Testis (tissue), 3 donors: ENCODE data around the gene WDR37. TPM values are rescaled to one million over a fixed set of nuclear protein-coding genes. Genes with fewer than 3 reads are reported as not detected.

Experiments
- DNase-seq: peaks from one replicate; pipeline ENCODE4 v3.0.0-alpha.2; 2019
- H3K27ac ChIP-seq, 2 donors: fragments of 200-600 bp; sonication (generic); one replicate each; pipeline ENCODE4 v1.5.1; 2019
- H3K27me3 ChIP-seq: fragments of 200-600 bp; sonication (generic); one replicate; pipeline ENCODE4 v1.5.1; 2019
- H3K36me3 ChIP-seq: fragments of 200-600 bp; sonication (generic); one replicate; pipeline ENCODE4 v1.5.1; 2017; ENCODE audit warnings: low read depth; ENCODE audit errors: missing control alignments
- H3K4me1 ChIP-seq: fragments of 200-600 bp; sonication (generic); one replicate; pipeline ENCODE4 v1.5.1; 2019
- H3K4me3 ChIP-seq, 2 donors: fragments of 200-600 bp; sonication (generic); one replicate each; pipeline ENCODE4 v1.5.1; 2017 to 2019
- H3K9me3 ChIP-seq: fragments of 200-600 bp; sonication (generic); one replicate; pipeline ENCODE4 v1.5.1; 2017
- POLR2A ChIP-seq: fragments of 450-650 bp; IDR thresholded peaks from one replicate; pipeline ENCODE4 v1.6.1; 2017; ENCODE audit warnings: antibody characterized with exemption, mild to moderate bottlenecking, moderate library complexity
- WGBS, 2 donors: methylation state at CpG; one replicate each; pipeline ENCODE4 v1.1.5; 2018; 5-methylcytosine and 5-hydroxymethylcytosine counted together
- intact Hi-C: fragments of 100-400 bp; cut with DNase I; formaldehyde crosslinking; loops from one replicate; pipeline ENCODE4 v1.15.1; 2023; ENCODE audit warnings: low total_unique reads
- polyA plus RNA-seq: library from polyadenylated mRNA; stranded (reverse); fragments of 350-450 nt; fragmentation: Illumina TruSeq; extraction: RNeasy Lipid Tissue Mini Kit (QIAGEN cat#74804); gene quantifications from one replicate; pipeline ENCODE4 v1.2.3, GENCODE V29; 2014; ENCODE audit warnings: low read depth, low replicate concordance; ENCODE audit not compliant: insufficient read depth
- total RNA-seq, 2 donors: library from RNA; depleted of rRNA; stranded (reverse); fragments of >200 nt; gene quantifications; one replicate each; pipeline ENCODE4 v1.2.3, GENCODE V29; 2016
- TF ChIP-seq, protein P1 (sequence below), 3 experiments: fragments of 450-650 bp in 2 of 3; fragments of 200-600 bp in 1 of 3; sonication (generic) in 1 of 3; IDR thresholded peaks; one replicate each; pipeline ENCODE4 v1.5.1; 2016 to 2019; ENCODE audit warnings: antibody characterized with exemption in 3 of 3, mild to moderate bottlenecking in 2 of 3, moderate library complexity in 1 of 3

WDR37 gene
- total and polyA plus RNA-seq, 3 donors from 2014 or later = 29.3 to 46.9 (median 40.2) TPM

DNA sequence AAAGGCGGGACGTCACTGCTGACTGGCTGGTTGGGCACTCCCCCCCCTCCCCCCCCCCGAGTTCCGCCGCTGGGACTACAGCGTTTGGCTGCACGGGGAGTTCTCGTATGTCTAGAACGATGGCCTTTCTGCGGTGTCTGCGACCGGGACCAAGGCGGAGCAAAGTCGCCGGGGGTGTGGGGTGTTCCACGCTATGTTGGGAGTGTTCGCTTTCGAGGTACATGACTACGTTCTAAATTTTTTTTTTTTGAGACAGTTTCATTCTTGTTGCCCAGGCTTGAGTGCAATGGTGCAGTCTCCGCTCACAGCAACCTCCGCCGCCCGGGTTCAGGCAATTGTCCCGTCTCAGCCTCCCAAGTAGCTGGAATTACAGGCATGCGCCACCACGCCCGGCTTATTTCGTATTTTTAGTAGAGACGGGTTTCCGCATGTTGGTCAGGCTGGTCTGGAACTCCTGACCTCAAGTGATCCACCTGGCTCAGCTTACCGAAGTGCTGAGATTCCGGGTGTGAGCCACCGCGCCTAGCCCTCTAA lies 6.7 kb upstream of the WDR37 start:
- DNase-seq = no peak
- H3K27me3 ChIP-seq = no peaks in the 10 kb centered on the region
- H3K27ac ChIP-seq = peak overlapping the region; percentile 99
- no peaks in the 10 kb centered on the region for H3K36me3 ChIP-seq
- intact Hi-C loops = no loop called here
- TF ChIP-seq POLR2A = no peak
- TF ChIP-seq, protein P1, sequence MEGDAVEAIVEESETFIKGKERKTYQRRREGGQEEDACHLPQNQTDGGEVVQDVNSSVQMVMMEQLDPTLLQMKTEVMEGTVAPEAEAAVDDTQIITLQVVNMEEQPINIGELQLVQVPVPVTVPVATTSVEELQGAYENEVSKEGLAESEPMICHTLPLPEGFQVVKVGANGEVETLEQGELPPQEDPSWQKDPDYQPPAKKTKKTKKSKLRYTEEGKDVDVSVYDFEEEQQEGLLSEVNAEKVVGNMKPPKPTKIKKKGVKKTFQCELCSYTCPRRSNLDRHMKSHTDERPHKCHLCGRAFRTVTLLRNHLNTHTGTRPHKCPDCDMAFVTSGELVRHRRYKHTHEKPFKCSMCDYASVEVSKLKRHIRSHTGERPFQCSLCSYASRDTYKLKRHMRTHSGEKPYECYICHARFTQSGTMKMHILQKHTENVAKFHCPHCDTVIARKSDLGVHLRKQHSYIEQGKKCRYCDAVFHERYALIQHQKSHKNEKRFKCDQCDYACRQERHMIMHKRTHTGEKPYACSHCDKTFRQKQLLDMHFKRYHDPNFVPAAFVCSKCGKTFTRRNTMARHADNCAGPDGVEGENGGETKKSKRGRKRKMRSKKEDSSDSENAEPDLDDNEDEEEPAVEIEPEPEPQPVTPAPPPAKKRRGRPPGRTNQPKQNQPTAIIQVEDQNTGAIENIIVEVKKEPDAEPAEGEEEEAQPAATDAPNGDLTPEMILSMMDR (IDR thresholded peaks at IDR 0.05) = no peak
- H3K9me3 ChIP-seq = no peaks in the 10 kb centered on the region
- 1% methylated on average over 20 to 34 of the region's 34 CpGs for WGBS, 2 donors
- H3K4me1 ChIP-seq = peaks cover 15% of the 10 kb centered on the region
- peak overlapping the region; percentile 73 to 85 for H3K4me3 ChIP-seq

DNA sequence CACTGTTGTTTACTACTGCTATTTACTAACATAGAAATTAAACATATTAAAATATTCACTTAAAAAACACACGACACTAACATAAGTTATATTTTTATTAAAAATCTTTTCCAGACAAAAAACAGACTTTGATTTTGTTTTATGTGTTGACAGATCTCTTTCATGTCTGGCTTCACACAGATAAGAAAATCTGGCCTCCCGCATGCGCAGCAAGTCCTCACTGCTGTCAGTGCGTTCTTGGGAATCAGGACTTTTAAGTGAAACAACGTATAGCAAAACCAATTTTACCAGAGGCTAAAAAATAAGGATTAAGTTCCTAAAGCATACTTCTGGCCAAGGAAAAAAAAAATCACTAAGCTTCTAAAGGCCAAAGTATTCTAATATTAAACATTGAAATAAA lies 6.0 kb upstream of the WDR37 start:
- Histone ChIP-seq H3K9me3 (no peaks in the 10 kb centered on the region), H3K4me1 (peaks cover 15% of the 10 kb centered on the region), H3K27ac (peak overlapping the region; percentile 99), H3K36me3 (no peaks in the 10 kb centered on the region), H3K4me3 (peak overlapping the region; percentile 73 to 85), H3K27me3 (no peaks in the 10 kb centered on the region)
- TF ChIP-seq POLR2A = no peak
- TF ChIP-seq, protein P1 (IDR thresholded peaks at IDR 0.05) = no peak
- peak; percentile 37 for DNase-seq
- 30 to 31% methylated on average over 5 of the region's 5 CpGs for WGBS, 2 donors
- intact Hi-C loops = no loop called here

DNA sequence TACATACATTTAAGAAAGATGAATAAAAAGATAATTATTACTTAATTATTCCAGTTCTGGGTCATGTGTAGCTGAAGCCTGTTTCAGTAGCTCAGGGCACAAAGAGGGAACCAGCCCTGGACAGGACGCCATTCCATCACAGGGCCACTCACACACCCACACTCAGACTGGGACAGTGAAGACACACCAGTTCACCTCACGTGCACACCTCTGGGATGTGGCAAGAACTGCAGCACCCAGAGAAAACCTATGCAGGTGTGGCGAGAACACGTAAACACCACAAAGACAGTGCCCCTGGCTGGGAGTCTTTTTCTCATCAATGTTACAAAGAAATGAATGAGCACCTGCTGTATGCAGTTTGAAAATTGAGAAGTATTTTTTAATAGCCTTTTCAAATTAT lies 5.6 kb upstream of the WDR37 start:
- Histone ChIP-seq H3K36me3 (no peaks in the 10 kb centered on the region), H3K27ac (peak overlapping the region; percentile 99), H3K4me3 (no peak overlapping the region), H3K4me1 (peaks cover 15% of the 10 kb centered on the region), H3K27me3 (no peaks in the 10 kb centered on the region), H3K9me3 (no peaks in the 10 kb centered on the region)
- no peak for TF ChIP-seq POLR2A
- TF ChIP-seq, protein P1 (IDR thresholded peaks at IDR 0.05) = no peak
- no peak for DNase-seq
- intact Hi-C loops = no loop called here
- 71 to 73% methylated on average over 4 of the region's 4 CpGs for WGBS, 2 donors

DNA sequence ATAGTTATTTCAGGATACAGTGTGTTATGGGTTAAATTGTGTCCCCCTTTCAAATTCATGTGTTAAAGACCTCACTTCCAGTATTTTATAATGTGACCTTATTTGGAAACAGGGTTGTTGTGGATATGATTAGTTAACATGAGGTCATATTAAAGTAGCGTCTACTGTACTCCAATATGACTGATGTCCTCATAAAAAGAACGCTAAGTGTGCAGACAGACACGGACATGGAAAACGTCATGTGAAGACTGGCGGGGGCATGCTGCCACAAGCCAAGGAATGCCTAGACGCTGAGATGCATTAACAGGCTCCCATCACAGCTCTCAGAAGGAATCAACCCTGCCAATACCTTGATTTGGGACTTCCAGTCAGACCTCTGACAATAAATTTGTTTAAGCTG lies 1.5 kb upstream of the WDR37 start:
- Histone ChIP-seq H3K4me3 (no peak overlapping the region), H3K4me1 (peaks cover 9% of the 10 kb centered on the region), H3K27ac (no peak overlapping the region), H3K36me3 (no peaks in the 10 kb centered on the region), H3K9me3 (no peaks in the 10 kb centered on the region), H3K27me3 (no peaks in the 10 kb centered on the region)
- intact Hi-C loops = no loop called here
- WGBS, 2 donors = 59 to 72% methylated on average over 6 of the region's 6 CpGs
- no peak for DNase-seq
- TF ChIP-seq POLR2A = no peak
- TF ChIP-seq, protein P1 (IDR thresholded peaks at IDR 0.05) = no peak

DNA sequence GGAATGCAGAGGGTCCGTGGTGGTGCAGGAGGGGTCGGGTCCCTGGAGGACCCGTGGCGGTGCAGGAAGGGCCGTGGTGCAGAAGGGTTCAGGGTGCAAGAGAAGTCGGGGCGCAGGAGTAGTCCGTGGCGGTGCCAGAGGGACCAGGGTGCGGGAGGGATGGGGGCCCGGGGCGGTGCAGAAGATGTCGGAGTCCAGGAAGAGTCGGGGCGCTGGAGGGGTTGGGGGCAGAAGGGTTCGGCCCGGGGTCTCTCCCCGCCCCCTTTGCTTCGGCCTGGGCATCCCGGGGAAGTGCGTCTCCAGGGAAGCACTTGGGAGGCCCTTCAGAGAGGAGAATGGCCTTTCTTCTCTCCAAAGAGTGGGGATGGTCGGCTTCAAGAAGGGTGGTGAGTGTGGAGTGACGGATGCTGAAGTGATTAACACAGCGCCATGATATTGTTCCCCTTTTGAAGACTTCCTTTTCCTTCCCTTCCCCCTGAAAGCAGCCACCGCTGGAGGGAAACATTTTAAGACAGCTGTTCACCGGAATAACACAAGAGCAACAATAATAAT lies 997 bp downstream of the WDR37 start:
- H3K27me3 ChIP-seq = no peaks in the 10 kb centered on the region
- intact Hi-C loops = no loop called here
- no peak for TF ChIP-seq POLR2A
- TF ChIP-seq, protein P1 (IDR thresholded peaks at IDR 0.05) = no peak
- peak overlapping the region; percentile 97 to 98 for H3K4me3 ChIP-seq
- WGBS, 2 donors = 1 to 2% methylated on average over 26 of the region's 26 CpGs
- no peaks in the 10 kb centered on the region for H3K4me1 ChIP-seq
- DNase-seq = peak; percentile 29
- H3K9me3 ChIP-seq = no peaks in the 10 kb centered on the region
- H3K36me3 ChIP-seq = no peaks in the 10 kb centered on the region
- H3K27ac ChIP-seq = peak overlapping the region; percentile 92 to 99
